Measurements from ENCODE around the gene COX7A1. TPM values are rescaled to one million over a fixed set of nuclear protein-coding genes. Genes with fewer than 3 reads are reported as not detected.
A peak's percentile ranks its signal among the peaks of the same experiment; 100 is the strongest.

COX7A1 gene
- total and polyA plus RNA-seq, 10 of the 15 experiments (the other 5 are each of a cell fraction or from before 2014, with no cell fraction given) = not detected

- ChIA-PET SMC1A (ENCODE audit: uncharacterized antibody, unreplicated experiment) (interaction anchor here (1.1 kb wide), 1 partner anchor 11 kb away, joined by 3 read pairs; the partner anchor contains the start of gene POLR2I), CTCF (interaction anchor here (1.1 to 5.5 kb wide), 5 partner anchors 9 to 90 kb away, joined by 3 to 76 read pairs (median 4); no protein-coding TSS in a partner anchor), POLR2A (interaction anchor here (0.8 to 2.0 kb wide), 3 partner anchors 9 to 15 kb away, joined by 3 to 4 read pairs (median 3); partner anchors contain the start of genes POLR2I and TBCB), RAD21 (ENCODE audit: unreplicated experiment) (interaction anchor here (6.9 kb wide), 1 partner anchor 43 kb away, joined by 69 read pairs; no protein-coding TSS in a partner anchor)
- Histone ChIP-seq H3K4me3 (no peak overlapping the region), H2AFZ (ENCODE audit: control insufficient read depth, low read depth, low read length) (no peak overlapping the region), H3K4me1 (ENCODE audit: control insufficient read depth, insufficient read depth, low read length) (peaks cover 11% of the 10 kb centered on the region), H3K9me3 (replicated peaks; ENCODE audit: control insufficient read depth, insufficient read depth, low read length) (no peaks in the 10 kb centered on the region), H3K36me3 (ENCODE audit: control insufficient read depth in 2 of 2, insufficient read depth in 2 of 2, low read length in 1 of 2) (peaks cover 2 to 4% of the 10 kb centered on the region in 2 experiments; a peak in 3 of 4 replicates), H3K79me2 (ENCODE audit: control insufficient read depth, insufficient read depth, low read length) (no peaks in the 10 kb centered on the region), H3K4me2 (ENCODE audit: control insufficient read depth, insufficient read depth) (no peak overlapping the region), H3K9ac (ENCODE audit: control insufficient read depth, insufficient read depth, low read length) (no peak overlapping the region), H4K20me1 (ENCODE audit: control insufficient read depth, insufficient read depth) (no peaks in the 10 kb centered on the region), H3K27ac (ENCODE audit: control insufficient read depth, insufficient read depth) (peak overlapping the region; percentile 55), H3K27me3 (replicated peaks in 1 of 2; ENCODE audit: control insufficient read depth in 2 of 2, insufficient read depth in 2 of 2, low read length in 1 of 2) (no peaks in the 10 kb centered on the region)
- FAIRE-seq (peak; percentile 84), ATAC-seq (peak; percentile 60), DNase-seq (ENCODE audit: low read depth, low spot score) (no peak)
- BruUV-seq (replicated peaks) = no TSS peak
- WGBS (ENCODE audit: insufficient coverage, insufficient replicate concordance, low lambda C conversion rate, missing lambda C conversion rate) = 40% methylated on average over 9 of the region's 9 CpGs
- in situ Hi-C loops (cut with MboI) (loop anchor here (5.0 to 10.0 kb wide), 2 partner anchors 47 to 969 kb away; no protein-coding TSS in a partner anchor), intact Hi-C loops (cut with micrococcal nuclease; ENCODE audit: unreplicated experiment) (loop anchor here (10.0 kb wide), 1 partner anchor 1089 kb away; the partner anchor contains the start of genes ZNF383 and ZNF585B)
- TF ChIP-seq YY1 (IDR thresholded peaks at IDR 0.05; ENCODE audit: low read depth, low read length) (peak; percentile 41; the same call in 1 of the 2 replicates), FOS (IDR thresholded peaks at IDR 0.05; ENCODE audit: borderline replicate concordance, extremely low read depth, insufficient read length) (no peak), ZNF592 (IDR thresholded peaks at IDR 0.05) (0 out of 2 replicates have a peak, but pooled peaks have one; percentile 49), SIN3A (IDR thresholded peaks at IDR 0.05; ENCODE audit: low read depth, low read length) (no peak), RELB (IDR thresholded peaks at IDR 0.05; ENCODE audit: low read depth) (peak; percentile 35; the same call in 1 of the 2 replicates), POLR2A (IDR thresholded peaks at IDR 0.05; ENCODE audit: low read depth, low read length) (no peak), ZNF274 (IDR thresholded peaks at IDR 0.05; ENCODE audit: insufficient read depth, insufficient read length) (no peak), ZBTB33 (IDR thresholded peaks at IDR 0.05) (no peak), SRF (IDR thresholded peaks at IDR 0.05; ENCODE audit: low read depth in 2 of 2, low read length in 2 of 2) (no peak), RAD21 (IDR thresholded peaks at IDR 0.05; ENCODE audit: insufficient read depth, low read depth, low read length) (no peak), TCF7 (IDR thresholded peaks at IDR 0.05; ENCODE audit: borderline replicate concordance) (no peak), NRF1 (conservative IDR thresholded peaks at IDR 0.05; ENCODE audit: low read depth, low read length) (no peak), POU2F2 (IDR thresholded peaks at IDR 0.05; ENCODE audit: borderline replicate concordance, low read depth, low read length) (no peak), PKNOX1 (IDR thresholded peaks at IDR 0.05) (no peak)
Observed at GRCh38 chr19:36125557-36125956, 26.7 kb downstream of the COX7A1 start.

Data from GM12878 (cell line).